HEK293 (cell line): ENCODE results near the gene DPYSL4.

Experiments used
- CTCF ChIA-PET: fragments of 350-600 bp; formaldehyde crosslinking; extraction: SDS; loops from one replicate; lab custom pipeline; 2021; ENCODE audit warnings: antibody characterized with exemption; lab: Yijun Ruan, JAX
- POLR2A ChIA-PET: fragments of 300-600 bp; formaldehyde crosslinking; extraction: SDS; loops from one replicate; lab custom pipeline; 2020; ENCODE audit warnings: antibody characterized with exemption, inconsistent platforms; lab: Yijun Ruan, JAX
- H3K27ac ChIP-seq: fragments of 200-500 bp; sonication (Bioruptor generic); 2 replicates; pipeline ENCODE4 v1.5.1; 2014; ENCODE audit warnings: low read depth, low read length, control low read depth, inconsistent platforms; ENCODE audit errors: extremely low read depth
- H3K36me3 ChIP-seq, 2 experiments: fragments of 200-500 bp in 1 of 2; sonication (Bioruptor generic) in 1 of 2; 1 replicate in 1 of 2; 2 replicates in 1 of 2; pipeline ENCODE4 v1.5.1; 2014 to 2017; ENCODE audit warnings: inconsistent platforms in 2 of 2, low read length in 2 of 2; ENCODE audit not compliant: control insufficient read depth in 2 of 2, insufficient read depth in 1 of 2
- H3K4me1 ChIP-seq: fragments of 200-500 bp; sonication (Bioruptor generic); 2 replicates; pipeline ENCODE4 v1.5.1; 2014; ENCODE audit warnings: mild to moderate bottlenecking, low read length, inconsistent platforms; ENCODE audit not compliant: control insufficient read depth, insufficient read depth
- H3K4me3 ChIP-seq: 2 replicates; pipeline ENCODE4 v1.5.1; 2011; ENCODE audit warnings: low read depth, mild to moderate bottlenecking, control low read depth, low read length, moderate library complexity
- H3K9me3 ChIP-seq: fragments of 200-500 bp; sonication (Bioruptor generic); 2 replicates; pipeline ENCODE4 v1.5.1; 2014; ENCODE audit warnings: low read depth, low read length, inconsistent platforms; ENCODE audit not compliant: control insufficient read depth, insufficient read depth
- EGR2 ChIP-seq: fragments of 450-650 bp; formaldehyde crosslinking; IDR thresholded peaks from 2 replicates; pipeline ENCODE4 v1.5.1; 2016; ENCODE audit warnings: low read depth, missing biosample characterization, missing genetic modification characterization
- GLIS1 ChIP-seq: fragments of 450-650 bp; formaldehyde crosslinking; IDR thresholded peaks from 2 replicates; pipeline ENCODE4 v1.5.1; 2016; ENCODE audit warnings: missing biosample characterization, missing genetic modification characterization
- KLF1 ChIP-seq: fragments of 450-650 bp; formaldehyde crosslinking; IDR thresholded peaks from 2 replicates; pipeline ENCODE4 v1.5.1; 2016; ENCODE audit warnings: missing biosample characterization, missing genetic modification characterization
- KLF7 ChIP-seq: fragments of 450-650 bp; formaldehyde crosslinking; IDR thresholded peaks from 2 replicates; pipeline ENCODE4 v1.5.1; 2016; ENCODE audit warnings: missing biosample characterization, missing genetic modification characterization, borderline replicate concordance
- PRDM1 ChIP-seq: fragments of 450-650 bp; formaldehyde crosslinking; IDR thresholded peaks from 2 replicates; pipeline ENCODE4; 2016; ENCODE audit warnings: missing biosample characterization, missing genetic modification characterization
- PRDM2 ChIP-seq: fragments of 450-650 bp; formaldehyde crosslinking; IDR thresholded peaks from 2 replicates; pipeline ENCODE4 v1.5.1; 2016; ENCODE audit warnings: missing biosample characterization, missing genetic modification characterization, borderline replicate concordance
- ZBTB17 ChIP-seq: fragments of 450-650 bp; formaldehyde crosslinking; IDR thresholded peaks from 2 replicates; pipeline ENCODE4 v1.5.1; 2016; ENCODE audit warnings: missing biosample characterization, missing genetic modification characterization
- ZBTB44 ChIP-seq: fragments of 450-650 bp; IDR thresholded peaks from 2 replicates; pipeline ENCODE4 v1.5.1; 2018; ENCODE audit warnings: missing biosample characterization, mild to moderate bottlenecking, missing genetic modification characterization
- ZNF18 ChIP-seq: fragments of 450-650 bp; formaldehyde crosslinking; IDR thresholded peaks from 2 replicates; pipeline ENCODE4 v1.5.1; 2016; ENCODE audit warnings: missing biosample characterization, missing genetic modification characterization
- ZNF560 ChIP-seq: fragments of 450-650 bp; formaldehyde crosslinking; IDR thresholded peaks from 2 replicates; pipeline ENCODE4 v1.5.1; 2017; ENCODE audit warnings: missing biosample characterization, missing genetic modification characterization, borderline replicate concordance
- ZNF600 ChIP-seq: fragments of 450-650 bp; formaldehyde crosslinking; IDR thresholded peaks from 2 replicates; pipeline ENCODE4 v1.5.1; 2016; ENCODE audit warnings: missing biosample characterization, missing genetic modification characterization

The DPYSL4 gene

GRCh38 chr10:132162021-132162531, 24.7 kb upstream of the DPYSL4 start:
- H3K4me1 ChIP-seq, result no peaks in the 10 kb centered on the region; the same call in 1 of the 2 replicates
- H3K36me3 ChIP-seq, result no peaks in the 10 kb centered on the region
- 0 out of 2 replicates have a peak, but pooled peaks have one; percentile 40 for TF ChIP-seq ZNF600
- TF ChIP-seq ZBTB17 (tag by site-specific recombination), result 0 out of 2 replicates have a peak, but pooled peaks have one; percentile 30
- TF ChIP-seq ZBTB44 (tag by site-specific recombination), result no peak
- peak; percentile 25; the same call in 1 of the 2 replicates for TF ChIP-seq GLIS1
- TF ChIP-seq EGR2 (tag by site-specific recombination), result 0 out of 2 replicates have a peak, but pooled peaks have one; percentile 16
- TF ChIP-seq KLF1 (tag by site-specific recombination), result peak; percentile 37; the same call in 1 of the 2 replicates
- no peak for TF ChIP-seq KLF7 (tag by site-specific recombination)
- H3K27ac ChIP-seq, result no peak overlapping the region
- H3K9me3 ChIP-seq, result no peaks in the 10 kb centered on the region
- ChIA-PET CTCF (interaction anchor here (0.6 to 1.7 kb wide), 3 partner anchors 19 to 282 kb away, joined by 3 to 7 read pairs (median 4); no protein-coding TSS in a partner anchor), POLR2A (no interaction called here)
- no peak overlapping the region for H3K4me3 ChIP-seq

- no peaks in the 10 kb centered on the region for H3K9me3 ChIP-seq
- CTCF ChIA-PET, result interaction anchor here (0.6 to 1.7 kb wide), 3 partner anchors 20 to 282 kb away, joined by 3 to 7 read pairs (median 4); no protein-coding TSS in a partner anchor
- POLR2A ChIA-PET, result no interaction called here
- H3K4me1 ChIP-seq, result no peaks in the 10 kb centered on the region; the same call in 1 of the 2 replicates
- no peak overlapping the region for H3K4me3 ChIP-seq
- no peak for TF ChIP-seq PRDM1 (tag by site-specific recombination)
- no peak for TF ChIP-seq ZNF560 (tag by site-specific recombination)
- TF ChIP-seq PRDM2 (tag by site-specific recombination), result no peak
- TF ChIP-seq ZNF18 (tag by site-specific recombination), result no peak
- H3K36me3 ChIP-seq, result no peaks in the 10 kb centered on the region
- H3K27ac ChIP-seq, result no peak overlapping the region
Observed at GRCh38 chr10:132162590-132163277, 24.0 kb upstream of the DPYSL4 start.
